ENCODE measurements around the gene PBX1.

Gene PBX1

GRCh38 chr1:164783778-164784555 is 225.0 kb downstream of the PBX1 start:
- no peak for DNase-seq (ENCODE audit: low spot score)

DNA sequence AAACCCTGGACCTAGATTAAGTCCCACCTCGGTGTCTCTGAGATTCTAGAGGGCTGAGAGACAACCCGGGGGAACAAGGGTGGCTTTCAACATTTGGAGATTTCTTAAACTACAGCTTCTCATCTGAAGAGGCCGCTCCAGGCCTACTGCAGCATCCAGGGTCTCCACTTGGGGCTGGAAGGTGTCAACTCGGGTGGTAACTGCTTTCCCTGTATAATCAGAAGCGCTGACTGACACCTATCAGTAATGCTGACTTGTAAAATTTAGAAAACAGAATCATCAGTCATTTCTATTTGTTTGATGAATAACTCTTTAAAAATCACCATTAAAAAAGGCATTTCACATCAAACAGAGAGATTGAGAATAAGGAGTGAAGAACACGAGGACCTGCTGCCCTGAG is 226.0 kb downstream of the PBX1 start:
- no peak for DNase-seq (ENCODE audit: low spot score)

- no peak for DNase-seq (ENCODE audit: low spot score)
These were observed 227.0 kb downstream of the PBX1 start for GRCh38 chr1:164785841-164786534.

- DNase-seq (ENCODE audit: low spot score), result peak; percentile 80
These were observed 228.2 kb downstream of the PBX1 start for GRCh38 chr1:164786980-164787833.

- no peak for DNase-seq (ENCODE audit: low spot score)
These were observed 228.8 kb downstream of the PBX1 start for GRCh38 chr1:164787834-164788231.

DNA sequence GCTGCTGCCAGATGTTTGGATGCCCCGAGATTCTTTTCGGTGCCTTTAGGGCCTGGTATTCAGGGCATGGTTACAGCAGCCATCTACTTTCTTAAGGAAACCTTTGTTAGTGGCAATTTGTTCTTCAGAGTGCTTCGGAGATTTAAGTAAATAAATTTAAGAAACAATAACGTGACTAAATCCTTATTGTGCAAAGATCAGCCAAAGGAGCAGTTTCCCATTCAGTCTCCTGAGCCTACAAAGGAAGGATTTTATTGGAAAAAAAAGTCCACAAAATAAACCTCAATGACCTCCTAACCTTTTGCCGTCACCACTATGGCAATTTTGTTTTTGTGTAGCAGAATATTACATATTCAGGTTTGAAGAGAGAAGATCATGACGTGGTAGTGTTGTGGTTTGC is 231.1 kb downstream of the PBX1 start:
- DNase-seq (ENCODE audit: low spot score), result no peak

DNA sequence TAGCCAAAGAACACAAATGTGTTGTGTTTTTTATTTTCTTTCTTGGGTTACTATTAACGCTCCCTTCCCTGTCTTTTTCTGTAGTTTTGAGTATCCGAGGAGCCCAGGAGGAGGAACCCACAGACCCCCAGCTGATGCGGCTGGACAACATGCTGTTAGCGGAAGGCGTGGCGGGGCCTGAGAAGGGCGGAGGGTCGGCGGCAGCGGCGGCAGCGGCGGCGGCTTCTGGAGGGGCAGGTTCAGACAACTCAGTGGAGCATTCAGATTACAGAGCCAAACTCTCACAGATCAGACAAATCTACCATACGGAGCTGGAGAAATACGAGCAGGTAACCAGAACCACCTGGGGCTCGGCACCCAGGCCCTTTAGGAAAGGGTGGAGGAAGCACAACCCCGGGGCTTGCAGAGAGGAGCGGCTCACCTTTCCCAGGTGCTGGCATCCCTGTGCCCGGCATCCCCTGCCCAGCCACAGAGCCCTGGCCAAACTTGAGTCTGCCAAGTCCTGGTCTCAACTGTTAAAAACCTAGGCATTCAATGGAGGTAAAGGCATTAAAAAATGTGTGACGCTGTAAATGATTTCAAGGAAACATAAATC is 233.5 kb downstream of the PBX1 start:
- no peak for DNase-seq (ENCODE audit: low spot score)

DNA sequence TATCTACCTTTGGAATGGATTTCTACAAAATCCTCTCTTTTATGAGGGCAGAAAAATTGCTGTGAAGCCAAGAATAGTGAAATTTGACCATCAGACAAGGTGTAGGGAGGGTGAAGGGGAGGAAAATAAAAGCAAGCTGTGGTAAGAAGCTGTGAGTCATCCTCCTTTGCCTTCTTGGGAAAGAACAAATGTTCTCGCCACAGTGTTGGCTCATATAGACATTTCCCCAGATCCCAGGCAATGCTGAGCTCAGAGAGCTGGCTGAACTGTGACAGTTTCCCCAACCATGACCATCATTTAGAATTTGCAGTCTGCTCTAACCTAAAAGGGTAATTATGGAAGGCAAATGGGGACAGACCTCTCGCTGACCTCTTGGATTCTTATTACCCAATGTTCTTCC is 235.4 kb downstream of the PBX1 start:
- no peak for DNase-seq (ENCODE audit: low spot score)

DNA sequence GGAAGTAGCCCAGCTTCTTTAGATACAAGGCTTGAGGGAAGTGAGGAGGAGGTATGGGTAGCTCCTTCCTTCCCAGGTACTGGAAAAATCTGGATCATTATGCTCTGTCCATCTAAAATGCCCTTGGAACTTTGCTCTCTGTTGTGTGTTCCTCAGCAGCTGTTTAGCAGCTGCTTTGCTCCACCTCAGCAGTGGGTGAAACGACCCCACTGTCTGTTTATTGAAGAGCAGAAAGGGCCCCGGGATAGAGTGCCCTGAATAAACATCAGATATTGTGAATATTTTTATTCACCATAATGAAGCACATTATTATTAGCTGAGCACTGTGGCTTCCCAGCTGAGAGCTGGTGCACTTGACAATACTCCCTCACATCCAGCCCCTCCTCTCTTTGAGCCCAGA is 237.9 kb downstream of the PBX1 start:
- no peak for DNase-seq (ENCODE audit: low spot score)

- no peak for DNase-seq (ENCODE audit: low spot score)
These were observed 242.3 kb downstream of the PBX1 start for GRCh38 chr1:164801246-164801731.

- no peak for DNase-seq (ENCODE audit: low spot score)
These were observed 243.0 kb downstream of the PBX1 start for GRCh38 chr1:164801791-164802502.

GRCh38 chr1:164802529-164803282 is 243.7 kb downstream of the PBX1 start:
- no peak for DNase-seq (ENCODE audit: low spot score)

GRCh38 chr1:164803366-164803765 is 244.4 kb downstream of the PBX1 start:
- DNase-seq (ENCODE audit: low spot score), result no peak

- DNase-seq (ENCODE audit: low spot score), result no peak
These were observed 245.4 kb downstream of the PBX1 start for GRCh38 chr1:164804366-164804765.

- no peak for DNase-seq (ENCODE audit: low spot score)
These were observed 246.4 kb downstream of the PBX1 start for GRCh38 chr1:164805399-164805798.

GRCh38 chr1:164806531-164806930 is 247.5 kb downstream of the PBX1 start:
- no peak for DNase-seq (ENCODE audit: low spot score)

DNA sequence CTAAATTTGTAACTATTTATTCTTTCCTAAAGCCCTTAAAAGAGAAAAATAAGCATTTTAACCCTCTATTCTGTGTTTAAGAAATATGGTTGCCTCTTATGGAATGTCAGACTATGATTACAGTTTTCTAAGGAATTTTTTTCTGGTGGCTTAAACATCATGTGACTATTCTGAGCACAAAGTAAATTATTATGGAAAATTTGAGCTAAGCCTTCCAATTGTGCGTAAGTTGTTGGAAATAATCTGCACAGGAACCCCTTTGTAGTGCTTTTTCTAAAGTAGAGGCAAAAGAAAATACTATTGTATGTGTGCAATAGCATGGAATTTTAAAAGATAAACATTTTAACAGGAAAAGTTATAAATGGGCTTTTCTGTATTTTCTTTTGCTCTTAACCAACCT is 254.8 kb downstream of the PBX1 start:
- DNase-seq (ENCODE audit: low spot score), result no peak

DNA sequence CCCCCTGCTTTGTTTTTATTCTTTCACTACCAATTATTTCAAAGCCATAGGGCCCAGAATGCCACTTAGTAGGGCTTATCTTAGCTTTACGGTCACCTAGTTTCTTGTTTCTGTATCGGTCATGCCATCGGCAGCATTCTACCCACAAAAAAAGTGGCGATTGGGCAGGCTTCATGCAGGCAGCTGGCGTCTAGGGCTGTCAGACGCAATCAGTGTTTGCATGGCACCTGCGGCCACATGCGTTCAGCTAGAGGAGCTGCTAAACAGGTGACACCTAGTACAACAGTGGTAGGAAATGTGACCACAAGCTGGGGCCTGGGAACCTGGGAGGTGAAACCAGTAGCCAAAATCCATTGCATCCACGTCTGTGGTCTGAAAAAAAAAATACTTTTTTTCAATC is 262.7 kb downstream of the PBX1 start:
- no peak for DNase-seq (ENCODE audit: low spot score)

GRCh38 chr1:164823486-164824279 is 264.7 kb downstream of the PBX1 start:
- no peak for DNase-seq (ENCODE audit: low spot score)

GRCh38 chr1:164824542-164824941 is 265.6 kb downstream of the PBX1 start:
- DNase-seq (ENCODE audit: low spot score), result no peak

Measured in HuH-7 (cell line).